H1 (cell line): ENCODE measurements around the gene FXR2. TPM values are rescaled to one million over a fixed set of nuclear protein-coding genes. Genes with fewer than 3 reads are reported as not detected.

ENCODE experiments used
- CTCF ChIA-PET: fragments of 300-600 bp; sonication (Branson Sonifier 250); formaldehyde crosslinking; loops from one replicate; lab custom pipeline; 2021; ENCODE audit not compliant: partially characterized antibody; lab: Charles Lee
- POLR2A ChIA-PET: fragments of 300-600 bp; sonication (Branson Sonifier 250); formaldehyde crosslinking; loops from one replicate; lab custom pipeline; 2021; ENCODE audit warnings: inconsistent platforms; ENCODE audit not compliant: partially characterized antibody; lab: Charles Lee
- DNase-seq, 2 experiments: peaks; one replicate each; pipeline versions ENCODE4 v3.0.0 to v3.0.0-alpha.2; 2010 to 2022; ENCODE audit warnings: low spot score in 2 of 2, low read depth in 1 of 2, mixed read lengths in 1 of 2
- FAIRE-seq: peaks from 2 replicates; lab custom pipeline; 2011; peaks lifted over from hg19 to GRCh38; lab: Jason Lieb, UNC
- H2AFZ ChIP-seq: 2 replicates; pipeline ENCODE4 v1.8.1; 2012; ENCODE audit warnings: low read length, inconsistent platforms
- H2AK5ac ChIP-seq: 2 replicates; pipeline ENCODE4 v1.6.1; 2013; ENCODE audit warnings: low read depth, low read length
- H2BK120ac ChIP-seq: replicated peaks from 2 replicates; pipeline ENCODE3; 2013; ENCODE audit warnings: low read depth, low read length, inconsistent platforms
- H2BK12ac ChIP-seq: 2 replicates; pipeline ENCODE4 v1.6.1; 2013; ENCODE audit warnings: low read depth, low read length
- H2BK15ac ChIP-seq: 2 replicates; pipeline ENCODE4 v1.6.1; 2013; ENCODE audit warnings: low read length
- H2BK20ac ChIP-seq: 2 replicates; pipeline ENCODE4 v1.6.1; 2013; ENCODE audit warnings: low read length
- H2BK5ac ChIP-seq: 2 replicates; pipeline ENCODE4 v1.6.1; 2013; ENCODE audit warnings: low read depth, low read length
- H3K14ac ChIP-seq: 2 replicates; pipeline ENCODE4 v1.6.1; 2013; ENCODE audit warnings: inconsistent platforms; ENCODE audit not compliant: insufficient read length
- H3K18ac ChIP-seq: 2 replicates; pipeline ENCODE4 v1.6.1; 2013; ENCODE audit warnings: low read length; ENCODE audit errors: extremely low read depth
- H3K23ac ChIP-seq: 2 replicates; pipeline ENCODE4 v1.6.1; 2013; ENCODE audit warnings: inconsistent platforms; ENCODE audit not compliant: insufficient read length
- H3K23me2 ChIP-seq: 2 replicates; pipeline ENCODE4 v1.6.1; 2013; ENCODE audit warnings: low read depth, low read length
- H3K27ac ChIP-seq: 2 replicates; pipeline ENCODE4 v1.6.1; 2011; ENCODE audit warnings: low read depth, low read length, inconsistent platforms
- H3K27me3 ChIP-seq, 4 experiments: replicated peaks in 1 of 4; 1 replicate in 1 of 4; 2 replicates in 3 of 4; pipeline versions ENCODE4 v1.6.1 to v1.8.1; 2011 to 2013; ENCODE audit warnings: low read length in 3 of 4, mild to moderate bottlenecking in 3 of 4, inconsistent platforms in 2 of 4, mixed read lengths in 2 of 4, moderate library complexity in 1 of 4; ENCODE audit not compliant: control insufficient read depth in 3 of 4, insufficient read depth in 3 of 4; ENCODE audit errors: extremely low read depth in 1 of 4
- H3K36me3 ChIP-seq, 4 experiments: 2 replicates each; pipeline versions ENCODE4 v1.6.1 to v1.8.1; 2011 to 2013; ENCODE audit warnings: mild to moderate bottlenecking in 4 of 4, low read length in 3 of 4, moderate library complexity in 2 of 4, control low read depth in 1 of 4, inconsistent platforms in 1 of 4; ENCODE audit not compliant: insufficient read depth in 4 of 4, control insufficient read depth in 2 of 4
- H3K4ac ChIP-seq: replicated peaks from 2 replicates; pipeline ENCODE3; 2013; ENCODE audit warnings: low read length, low read depth, mixed read lengths, inconsistent platforms; ENCODE audit not compliant: insufficient read length
- H3K4me1 ChIP-seq, 4 experiments: replicated peaks in 1 of 4; 1 replicate in 1 of 4; 2 replicates in 3 of 4; pipeline versions ENCODE4 v1.6.1 to v1.8.1; 2011 to 2013; ENCODE audit warnings: low read length in 3 of 4, inconsistent platforms in 2 of 4, mixed read lengths in 1 of 4; ENCODE audit not compliant: insufficient read depth in 4 of 4, control insufficient read depth in 3 of 4
- H3K4me2 ChIP-seq, 2 experiments: 2 replicates each; pipeline versions ENCODE4 v1.6.1 to v1.8.1; 2011 to 2013; ENCODE audit warnings: low read depth in 2 of 2, low read length in 2 of 2, control low read depth in 1 of 2, inconsistent platforms in 1 of 2, mild to moderate bottlenecking in 1 of 2; ENCODE audit not compliant: insufficient read depth in 1 of 2
- H3K4me3 ChIP-seq, 4 experiments: fragments of 200-600, 300-600 bp in 1 of 4; sonication (generic), shearing (Covaris generic), sonication (Bioruptor Twin) in 1 of 4; 2 replicates each; pipeline versions ENCODE4 v1.5.1 to v1.8.1; 2011 to 2016; ENCODE audit warnings: low read length in 4 of 4, low read depth in 3 of 4, control low read depth in 2 of 4, inconsistent platforms in 2 of 4, mild to moderate bottlenecking in 2 of 4, mixed read lengths in 1 of 4, moderate library complexity in 1 of 4; ENCODE audit not compliant: insufficient read depth in 2 of 4; ENCODE audit errors: extremely low read depth in 1 of 4
- H3K56ac ChIP-seq: replicated peaks from 2 replicates; pipeline ENCODE3; 2013; ENCODE audit warnings: low read depth, mild to moderate bottlenecking, mixed read lengths, low read length, inconsistent platforms; ENCODE audit not compliant: insufficient read length
- H3K79me1 ChIP-seq: 2 replicates; pipeline ENCODE4 v1.6.1; 2013; ENCODE audit warnings: low read depth, low read length, control low read depth
- H3K79me2 ChIP-seq, 2 experiments: 2 replicates each; pipeline versions ENCODE4 v1.6.1 to v1.8.1; 2012 to 2013; ENCODE audit warnings: low read length in 2 of 2, mild to moderate bottlenecking in 2 of 2, inconsistent platforms in 1 of 2; ENCODE audit not compliant: insufficient read depth in 2 of 2, control insufficient read depth in 1 of 2
- H3K9ac ChIP-seq, 4 experiments: replicated peaks in 1 of 4; 1 replicate in 1 of 4; 2 replicates in 3 of 4; pipeline versions ENCODE4 v1.6.1 to v1.8.1; 2011 to 2013; ENCODE audit warnings: low read depth in 3 of 4, low read length in 3 of 4, control low read depth in 2 of 4, mild to moderate bottlenecking in 2 of 4, moderate library complexity in 2 of 4, inconsistent platforms in 1 of 4; ENCODE audit errors: extremely low read depth in 1 of 4
- H3K9me3 ChIP-seq, 2 experiments: 2 replicates each; pipeline versions ENCODE4 v1.6.1 to v1.8.1; 2012 to 2013; ENCODE audit warnings: mild to moderate bottlenecking in 2 of 2, moderate library complexity in 2 of 2, control low read depth in 1 of 2, inconsistent platforms in 1 of 2, low read depth in 1 of 2, low read length in 1 of 2, mixed read lengths in 1 of 2; ENCODE audit not compliant: insufficient read depth in 2 of 2
- H4K20me1 ChIP-seq, 2 experiments: replicated peaks in 1 of 2; 2 replicates each; pipeline versions ENCODE3 to v1.8.1; 2011 to 2013; ENCODE audit warnings: inconsistent platforms in 2 of 2, low read length in 2 of 2, mild to moderate bottlenecking in 1 of 2; ENCODE audit not compliant: insufficient read depth in 2 of 2, control insufficient read depth in 1 of 2
- H4K5ac ChIP-seq: 2 replicates; pipeline ENCODE4 v1.6.1; 2013; ENCODE audit warnings: low read length, low read depth, mixed read lengths, inconsistent platforms; ENCODE audit not compliant: insufficient read length
- H4K8ac ChIP-seq: 2 replicates; pipeline ENCODE4 v1.8.0; 2013; ENCODE audit warnings: mild to moderate bottlenecking, moderate library complexity, low read length, inconsistent platforms; ENCODE audit not compliant: insufficient read depth; ENCODE audit errors: extremely low read depth
- H4K91ac ChIP-seq: replicated peaks from 2 replicates; pipeline ENCODE3; 2013; ENCODE audit warnings: low read length, mixed read lengths, inconsistent platforms; ENCODE audit not compliant: insufficient read length
- ASH2L ChIP-seq: fragments of 200-600, 300-600 bp; sonication (generic); IDR thresholded peaks from one replicate; pipeline ENCODE4 v1.7.1; 2017; ENCODE audit warnings: low read length
- CBX8 ChIP-seq: fragments of 300-800, 300-1000 bp; sonication (generic); IDR thresholded peaks from 2 replicates; pipeline ENCODE4 v1.7.1; 2016; ENCODE audit warnings: low read depth, low read length, borderline replicate concordance
- HDAC2 ChIP-seq, 2 experiments: fragments of 300-600 bp in 1 of 2; sonication (generic) in 1 of 2; IDR thresholded peaks; 2 replicates each; pipeline ENCODE4 v1.6.1; 2011 to 2012; ENCODE audit warnings: low read depth in 2 of 2, low read length in 2 of 2, mild to moderate bottlenecking in 2 of 2, moderate library complexity in 2 of 2, borderline replicate concordance in 1 of 2, inconsistent platforms in 1 of 2
- HDAC6 ChIP-seq: IDR thresholded peaks from one replicate; pipeline ENCODE4 v1.7.1; 2012; ENCODE audit warnings: low read depth, mild to moderate bottlenecking, inconsistent platforms, low read length, moderate library complexity
- SRF ChIP-seq: IDR thresholded peaks from 2 replicates; pipeline ENCODE4 v1.6.1; 2011; ENCODE audit warnings: mild to moderate bottlenecking, low read depth, low read length, moderate library complexity
- WGBS, 2 experiments: shearing (Covaris generic) in 1 of 2; methylation state at CpG; one replicate each; pipeline versions ENCODE4 v1.1.6 to v1.1.7; 2013 to 2015; ENCODE audit warnings: low lambda C conversion rate in 2 of 2, mixed read lengths in 2 of 2, inconsistent platforms in 1 of 2, low coverage in 1 of 2, missing lambda C conversion rate in 1 of 2; ENCODE audit not compliant: insufficient replicate concordance in 2 of 2, insufficient coverage in 1 of 2, insufficient read length in 1 of 2; ENCODE audit errors: extremely low coverage in 1 of 2, missing lambda C conversion rate in 1 of 2; 5-methylcytosine and 5-hydroxymethylcytosine counted together
- polyA plus RNA-seq, 7 experiments: library from polyadenylated mRNA; depleted of rRNA in 3 of 7; stranded (reverse) in 5 of 7; unstranded in 2 of 7; fragments of >200 nt in 5 of 7; fragments of 200-250 nt in 2 of 7; gene quantifications; 1 replicate in 5 of 7; 2 replicates in 1 of 7; 4 replicates in 1 of 7; pipeline versions ENCODE4 v1.2.1 to v1.2.3, GENCODE V29; 2011 to 2013; ENCODE audit warnings: missing spikeins in 2 of 7, mixed read lengths in 2 of 7
- total RNA-seq: library from RNA; stranded (reverse); fragmentation: NEBNext Ultra II Directional; extraction: Animal tissue kit (Norgen Biotek cat#: 25700); gene quantifications from 2 replicates; pipeline ENCODE4 v1.2.1, GENCODE V29; 2021

Gene FXR2
- total and polyA plus RNA-seq, 2 of the 8 experiments (the other 6 are each of a cell fraction or from before 2014, with no cell fraction given), result 26.2 to 44.0 TPM

DNA sequence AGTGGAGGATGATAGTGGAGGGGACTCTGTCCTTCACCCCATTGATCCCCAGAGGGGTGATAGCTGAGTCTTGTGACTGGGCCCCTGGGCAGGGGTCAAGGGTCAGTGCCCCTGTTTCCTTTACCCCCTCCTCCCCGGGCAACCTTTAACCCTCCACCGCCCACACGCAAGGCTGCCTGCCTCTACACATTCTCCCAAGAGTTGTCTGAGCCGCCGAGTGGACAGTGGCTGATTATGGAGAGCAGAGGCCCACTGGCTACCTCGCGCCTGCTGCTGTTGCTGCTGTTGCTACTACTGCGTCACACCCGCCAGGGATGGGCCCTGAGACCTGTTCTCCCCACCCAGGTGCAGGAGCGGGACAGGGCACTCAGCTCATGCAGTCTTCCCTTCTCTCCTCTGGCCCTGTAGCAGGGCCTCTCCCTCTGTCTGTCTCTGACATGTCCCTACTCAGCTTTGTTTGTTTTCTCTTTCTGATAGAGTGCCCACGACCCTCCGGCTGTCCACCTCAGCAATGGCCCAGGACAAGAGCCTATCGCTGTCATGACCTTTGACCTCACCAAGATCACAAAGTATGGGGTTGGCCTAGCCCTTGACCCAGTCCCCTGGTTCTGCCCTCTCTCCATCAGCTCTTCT, 15.4 kb upstream of the FXR2 start, which contains the start of gene SHBG:
Gene SHBG (plus strand): TSS at position 197 of the 633 bp plus-strand sequence. CDS start 38 bp downstream, at position 235.
- Histone ChIP-seq H3K79me1 (peaks cover 2% of the 10 kb centered on the region; the same call in 1 of the 2 replicates), H4K8ac (no peak within 1 kb of the TSS), H3K4me2 (no peak within 1 kb of the TSS), H2AFZ (no peak within 1 kb of the TSS), H2BK120ac (no peak within 1 kb of the TSS), H3K36me3 (peaks cover 0 to 4% (median 0%) of the 10 kb centered on the region in 4 experiments; a peak in 1 of 8 replicates), H3K23me2 (peaks cover 8% of the 10 kb centered on the region), H2BK15ac (no peak within 1 kb of the TSS), H3K79me2 (peaks cover 0 to 3% of the 10 kb centered on the region in 2 experiments; a peak in 1 of 4 replicates), H3K4me1 (peaks cover 3 to 16% (median 4%) of the 10 kb centered on the region in 4 experiments; a peak in 5 of 7 replicates), H2BK12ac (0 out of 2 replicates have a peak within 1 kb of the TSS, but pooled peaks have one; percentile 9), H3K9me3 (no peaks in the 10 kb centered on the region), H3K14ac (no peak within 1 kb of the TSS), H3K27ac (no peak within 1 kb of the TSS), H3K9ac (no peak within 1 kb of the TSS), H3K56ac (no peak within 1 kb of the TSS), H4K20me1 (no peaks in the 10 kb centered on the region), H3K23ac (no peak within 1 kb of the TSS), H2AK5ac (no peak within 1 kb of the TSS), H2BK5ac (no peak within 1 kb of the TSS), H4K91ac (no peak within 1 kb of the TSS), H4K5ac (no peak within 1 kb of the TSS), H2BK20ac (no peak within 1 kb of the TSS), H3K27me3 (no peaks in the 10 kb centered on the region)
- no peak for FAIRE-seq
- POLR2A ChIA-PET, result interaction anchor here (0.6 to 79.4 kb wide), 5 partner anchors 14 to 165 kb away, joined by 4 to 2272 read pairs (median 5); partner anchors contain the start of genes ATP1B2, TP53 and WRAP53
- WGBS, 2 experiments, result 92% methylated on average over 13 of the region's 13 CpGs; no CpG with 5 or more reads in 1 of the 2 experiments
- CTCF ChIA-PET, result interaction anchor here (0.7 to 15.7 kb wide), 8 partner anchors 12 to 558 kb away, joined by 3 to 332 read pairs (median 89); partner anchors contain the start of genes ATP1B2, DNAH2, FXR2 and TP53
- no peak for TF ChIP-seq CBX8
- TF ChIP-seq ASH2L, result no peak
- no peak for TF ChIP-seq HDAC6
- no peak for TF ChIP-seq HDAC2 (IDR thresholded peaks at IDR 0.05; ENCODE audit: borderline replicate concordance in 1 of 2, low read depth in 2 of 2, low read length in 2 of 2)
- no peak for TF ChIP-seq SRF
- TF ChIP-seq, all 59 proteins: peak for 0
- no peak within 1 kb of the TSS for H3K4me3 ChIP-seq
- no peak within 1 kb of the TSS for H3K18ac ChIP-seq
- no peak for DNase-seq
- H3K4ac ChIP-seq, result no peak within 1 kb of the TSS
